CD4-positive, alpha-beta memory T cell (primary cell): ENCODE measurements around the gene RPS6KB2. TPM values are rescaled to one million over a fixed set of nuclear protein-coding genes. Genes with fewer than 3 reads are reported as not detected.

Experiments
- CTCF ChIA-PET: fragments of 350-600 bp; sonication (Branson Sonifier 250); formaldehyde crosslinking; loops from one replicate; lab custom pipeline; 2021; ENCODE audit warnings: inconsistent platforms; ENCODE audit not compliant: partially characterized antibody; lab: Charles Lee
- POLR2A ChIA-PET: fragments of 350-600 bp; sonication (Branson Sonifier 250); formaldehyde crosslinking; loops from one replicate; lab custom pipeline; 2021; ENCODE audit not compliant: partially characterized antibody; lab: Charles Lee
- DNase-seq, 5 donors: peaks; one replicate each; pipeline versions ENCODE4 v3.0.0 to v3.0.0-alpha.2; 2020 to 2022; ENCODE audit warnings: mixed read lengths in 1 of 5
- H3K27ac ChIP-seq: one replicate; pipeline ENCODE4 v1.7.0; 2013; ENCODE audit warnings: low read depth, low read length
- H3K27me3 ChIP-seq: 2 replicates; pipeline ENCODE4 v1.7.0; 2013; ENCODE audit warnings: mild to moderate bottlenecking, low read length, moderate library complexity; ENCODE audit not compliant: insufficient read depth
- H3K36me3 ChIP-seq: 2 replicates; pipeline ENCODE4 v1.7.0; 2013; ENCODE audit warnings: mild to moderate bottlenecking, low read length, moderate library complexity; ENCODE audit not compliant: insufficient read depth
- H3K4me1 ChIP-seq: 2 replicates; pipeline ENCODE4 v1.7.0; 2013; ENCODE audit warnings: mild to moderate bottlenecking, low read length, moderate library complexity; ENCODE audit not compliant: insufficient read depth
- H3K4me3 ChIP-seq, 2 donors: one replicate each; pipeline ENCODE4 v1.7.0; 2013; ENCODE audit warnings: low read length in 2 of 2, mild to moderate bottlenecking in 1 of 2
- H3K9me3 ChIP-seq, 2 donors: one replicate each; pipeline ENCODE4 v1.7.0; 2013; ENCODE audit warnings: low read length in 2 of 2, control low read depth in 1 of 2; ENCODE audit not compliant: control insufficient read depth in 1 of 2
- H3K27ac Mint-ChIP-seq, 7 donors: one replicate each; pipeline ENCODE4 v1.8.0; 2020 to 2021; ENCODE audit warnings: mixed read lengths in 7 of 7, mild to moderate bottlenecking in 6 of 7, inconsistent platforms in 3 of 7, moderate library complexity in 3 of 7
- H3K27me3 Mint-ChIP-seq, 2 donors: one replicate each; pipeline ENCODE4 v1.8.0; 2020 to 2021; ENCODE audit warnings: mixed read lengths in 2 of 2
- H3K36me3 Mint-ChIP-seq, 2 donors: one replicate each; pipeline ENCODE4 v1.8.0; 2020 to 2021; ENCODE audit warnings: mixed read lengths in 2 of 2, inconsistent platforms in 1 of 2, mild to moderate bottlenecking in 1 of 2
- H3K4me1 Mint-ChIP-seq, 4 donors: one replicate each; pipeline ENCODE4 v1.8.0; 2020 to 2021; ENCODE audit warnings: mixed read lengths in 4 of 4, mild to moderate bottlenecking in 1 of 4
- H3K4me3 Mint-ChIP-seq, 8 donors: one replicate each; pipeline ENCODE4 v1.8.0; 2020 to 2021; ENCODE audit warnings: mixed read lengths in 8 of 8, mild to moderate bottlenecking in 7 of 8, moderate library complexity in 6 of 8, inconsistent platforms in 3 of 8
- H3K9me3 Mint-ChIP-seq, 8 donors: one replicate each; pipeline ENCODE4 v1.8.0; 2020 to 2021; ENCODE audit warnings: mixed read lengths in 8 of 8, mild to moderate bottlenecking in 5 of 8, inconsistent platforms in 3 of 8, moderate library complexity in 1 of 8
- intact Hi-C: fragments of 100-400 bp; cut with micrococcal nuclease; formaldehyde crosslinking; loops from one replicate; pipeline ENCODE4 v1.15.1; 2023
- polyA plus RNA-seq, 2 donors: library from polyadenylated mRNA; unstranded; fragments of 300-500 nt; fragmentation: Illumina TruSeq; gene quantifications; one replicate each; pipeline ENCODE4 v1.2.3, GENCODE V29; 2021
- total RNA-seq, 2 experiments: library from RNA; stranded (reverse); gene quantifications; one replicate each; pipeline ENCODE4 v1.2.3, GENCODE V29; 2021

Gene RPS6KB2
- total and polyA plus RNA-seq, 4 experiments from 2014 or later, result 55.2 to 79.9 (median 68.2) TPM

- intact Hi-C loops, result loop anchor here (1.0 kb wide), 2 partner anchors 8 to 60 kb away; partner anchors contain the start of gene TMEM134
- Mint-ChIP-seq H3K9me3 (peaks cover 0 to 2% (median 0%) of the 10 kb centered on the region in 8 donors), H3K36me3 (peaks cover 20 to 29% of the 10 kb centered on the region in 2 donors), H3K27ac (peak overlapping the region; percentile 37 to 98 (median 72)), H3K4me3 (peak overlapping the region; percentile 85 to 100 (median 94)), H3K27me3 (no peaks in the 10 kb centered on the region), H3K4me1 (peaks cover 49 to 97% (median 67%) of the 10 kb centered on the region in 4 donors)
- ChIA-PET POLR2A (interaction anchor here (0.8 to 21.5 kb wide), 26 partner anchors 9 to 169 kb away, joined by 3 to 2262 read pairs (median 6); partner anchors contain the start of genes AIP, CARNS1, CLCF1 and CORO1B), CTCF (interaction anchor here (1.0 to 3.4 kb wide), 5 partner anchors 9 to 75 kb away, joined by 3 to 21 read pairs (median 4); partner anchors contain the start of genes AIP, PTPRCAP and RPS6KB2)
- H3K27ac ChIP-seq, result peak overlapping the region; percentile 81
- DNase-seq, result peak; percentile 80 to 85 (median 83)
- peaks cover 22% of the 10 kb centered on the region for H3K36me3 ChIP-seq
- H3K4me3 ChIP-seq, result peak overlapping the region; percentile 48 to 77
- H3K27me3 ChIP-seq, result no peaks in the 10 kb centered on the region
- no peaks in the 10 kb centered on the region for H3K9me3 ChIP-seq
- H3K4me1 ChIP-seq, result peaks cover 91% of the 10 kb centered on the region
Observed at GRCh38 chr11:67409261-67409666, 19.0 kb upstream of the RPS6KB2 start.

GRCh38 chr11:67409781-67410368, 18.4 kb upstream of the RPS6KB2 start:
- H3K4me3 Mint-ChIP-seq, result peak overlapping the region; percentile 72 to 97 (median 88)
- Histone ChIP-seq H3K27me3 (no peaks in the 10 kb centered on the region), H3K27ac (peak overlapping the region; percentile 81), H3K9me3 (no peaks in the 10 kb centered on the region), H3K36me3 (peaks cover 22% of the 10 kb centered on the region), H3K4me3 (peak overlapping the region; percentile 48 to 77), H3K4me1 (peaks cover 96% of the 10 kb centered on the region)
- H3K4me1 Mint-ChIP-seq, result peaks cover 47 to 92% (median 70%) of the 10 kb centered on the region in 4 donors
- peaks cover 15 to 24% of the 10 kb centered on the region in 2 donors for H3K36me3 Mint-ChIP-seq
- ChIA-PET POLR2A (interaction anchor here (1.2 to 21.5 kb wide), 13 partner anchors 9 to 170 kb away, joined by 3 to 2262 read pairs (median 7); partner anchors contain the start of genes AIP, CARNS1, CORO1B and PPP1CA), CTCF (interaction anchor here (1.0 to 3.4 kb wide), 2 partner anchors 28 to 73 kb away, joined by 4 to 21 read pairs; partner anchors contain the start of genes AIP and PTPRCAP)
- H3K27ac Mint-ChIP-seq, result peak overlapping the region; percentile 85 to 98 (median 94)
- H3K9me3 Mint-ChIP-seq, result peaks cover 0 to 2% (median 0%) of the 10 kb centered on the region in 8 donors
- intact Hi-C loops, result loop anchor here (1.0 kb wide), 2 partner anchors 7 to 59 kb away; partner anchors contain the start of gene TMEM134
- no peak for DNase-seq
- no peaks in the 10 kb centered on the region for H3K27me3 Mint-ChIP-seq

- peaks cover 0 to 2% (median 0%) of the 10 kb centered on the region in 8 donors for H3K9me3 Mint-ChIP-seq
- peak overlapping the region in 1 of 2 donors; percentile 77 for H3K4me3 ChIP-seq
- H3K9me3 ChIP-seq, result no peaks in the 10 kb centered on the region
- peaks cover 21% of the 10 kb centered on the region for H3K36me3 ChIP-seq
- CTCF ChIA-PET, result no interaction called here
- intact Hi-C loops, result no loop called here
- DNase-seq, result no peak
- peak overlapping the region; percentile 78 to 98 (median 94) for H3K27ac Mint-ChIP-seq
- H3K4me3 Mint-ChIP-seq, result peak overlapping the region; percentile 12 to 97 (median 88)
- peak overlapping the region; percentile 81 for H3K27ac ChIP-seq
- POLR2A ChIA-PET, result interaction anchor here (1.4 to 31.8 kb wide), 5 partner anchors 10 to 56 kb away, joined by 5 to 2262 read pairs (median 55); partner anchors contain the start of genes CORO1B, PPP1CA, PTPRCAP and RAD9A
- H3K27me3 ChIP-seq, result no peaks in the 10 kb centered on the region
- peaks cover 47 to 92% (median 73%) of the 10 kb centered on the region in 4 donors for H3K4me1 Mint-ChIP-seq
- H3K36me3 Mint-ChIP-seq, result peaks cover 15 to 19% of the 10 kb centered on the region in 2 donors
- H3K4me1 ChIP-seq, result peaks cover 95% of the 10 kb centered on the region
- H3K27me3 Mint-ChIP-seq, result no peaks in the 10 kb centered on the region
Observed at GRCh38 chr11:67410369-67410831, 17.9 kb upstream of the RPS6KB2 start.

GRCh38 chr11:67410984-67411784, 17.1 kb upstream of the RPS6KB2 start:
- no peak overlapping the region for H3K4me3 ChIP-seq
- peaks cover 93% of the 10 kb centered on the region for H3K4me1 ChIP-seq
- no peaks in the 10 kb centered on the region for H3K27me3 ChIP-seq
- H3K27me3 Mint-ChIP-seq, result no peaks in the 10 kb centered on the region
- ChIA-PET CTCF (interaction anchor here (1.2 to 4.4 kb wide), 2 partner anchors 8 to 59 kb away, joined by 3 to 34 read pairs; partner anchors contain the start of genes PPP1CA and TBC1D10C), POLR2A (interaction anchor here (0.8 to 31.8 kb wide), 12 partner anchors 9 to 122 kb away, joined by 3 to 2262 read pairs (median 5); partner anchors contain the start of genes AIP, ANKRD13D, CORO1B and POLD4)
- H3K4me1 Mint-ChIP-seq, result peaks cover 49 to 88% (median 73%) of the 10 kb centered on the region in 4 donors
- H3K27ac Mint-ChIP-seq, result peak overlapping the region in 6 of 7 donors; percentile 17 to 98 (median 62)
- no peaks in the 10 kb centered on the region for H3K9me3 ChIP-seq
- H3K27ac ChIP-seq, result peak overlapping the region; percentile 17
- peak overlapping the region in 7 of 8 donors; percentile 22 to 97 (median 87) for H3K4me3 Mint-ChIP-seq
- intact Hi-C loops, result no loop called here
- H3K36me3 ChIP-seq, result peaks cover 13% of the 10 kb centered on the region
- no peak for DNase-seq
- peaks cover 13% of the 10 kb centered on the region in 2 donors for H3K36me3 Mint-ChIP-seq
- H3K9me3 Mint-ChIP-seq, result peaks cover 0 to 2% (median 0%) of the 10 kb centered on the region in 8 donors

GRCh38 chr11:67411785-67412152, 16.5 kb upstream of the RPS6KB2 start:
- peaks cover 50 to 88% (median 73%) of the 10 kb centered on the region in 4 donors for H3K4me1 Mint-ChIP-seq
- H3K9me3 Mint-ChIP-seq, result peaks cover 0 to 2% (median 0%) of the 10 kb centered on the region in 8 donors
- Histone ChIP-seq H3K36me3 (peaks cover 8% of the 10 kb centered on the region), H3K27ac (no peak overlapping the region), H3K4me1 (peaks cover 93% of the 10 kb centered on the region), H3K27me3 (no peaks in the 10 kb centered on the region), H3K4me3 (no peak overlapping the region), H3K9me3 (no peaks in the 10 kb centered on the region)
- H3K27me3 Mint-ChIP-seq, result no peaks in the 10 kb centered on the region
- DNase-seq, result no peak
- peak overlapping the region in 5 of 8 donors; percentile 17 to 54 (median 43) for H3K4me3 Mint-ChIP-seq
- intact Hi-C loops, result no loop called here
- peaks cover 8 to 10% of the 10 kb centered on the region in 2 donors for H3K36me3 Mint-ChIP-seq
- POLR2A ChIA-PET, result interaction anchor here (0.8 to 31.8 kb wide), 12 partner anchors 9 to 123 kb away, joined by 3 to 2262 read pairs (median 5); partner anchors contain the start of genes AIP, ANKRD13D, CORO1B and POLD4
- peak overlapping the region in 4 of 7 donors; percentile 17 to 98 (median 66) for H3K27ac Mint-ChIP-seq
- CTCF ChIA-PET, result interaction anchor here (1.2 to 4.4 kb wide), 2 partner anchors 9 to 60 kb away, joined by 3 to 34 read pairs; partner anchors contain the start of genes PPP1CA and TBC1D10C

- intact Hi-C loops, result no loop called here
- DNase-seq, result no peak
- Mint-ChIP-seq H3K36me3 (peaks cover 3 to 4% of the 10 kb centered on the region in 2 donors), H3K4me1 (peaks cover 49 to 86% (median 72%) of the 10 kb centered on the region in 4 donors), H3K4me3 (peak overlapping the region in 3 of 8 donors; percentile 20 to 61 (median 35)), H3K27ac (peak overlapping the region in 4 of 7 donors; percentile 8 to 82 (median 52)), H3K27me3 (no peaks in the 10 kb centered on the region), H3K9me3 (peaks cover 0 to 2% (median 0%) of the 10 kb centered on the region in 8 donors)
- H3K4me1 ChIP-seq, result peaks cover 93% of the 10 kb centered on the region
- ChIA-PET CTCF (interaction anchor here (0.8 to 4.4 kb wide), 5 partner anchors 10 to 61 kb away, joined by 3 to 34 read pairs (median 5); partner anchors contain the start of genes PPP1CA, PTPRCAP and TBC1D10C), POLR2A (interaction anchor here (0.9 to 31.8 kb wide), 11 partner anchors 8 to 472 kb away, joined by 3 to 2262 read pairs (median 6); partner anchors contain the start of genes AIP, CORO1B, POLD4 and PPP1CA)
- no peak overlapping the region for H3K27ac ChIP-seq
- H3K4me3 ChIP-seq, result no peak overlapping the region
- H3K27me3 ChIP-seq, result no peaks in the 10 kb centered on the region
- H3K36me3 ChIP-seq, result peaks cover 5% of the 10 kb centered on the region
- H3K9me3 ChIP-seq, result no peaks in the 10 kb centered on the region
Observed at GRCh38 chr11:67412495-67413179, 15.7 kb upstream of the RPS6KB2 start.
